Measurements from ENCODE around the gene BDH1.

BDH1 gene

GRCh38 chr3:197597335-197597734, 41.6 kb upstream of the BDH1 start:
- H3K9me2 ChIP-seq (replicated peaks; ENCODE audit: insufficient read depth, low read length): no peaks in the 10 kb centered on the region
- no peaks in the 10 kb centered on the region for H3K79me2 ChIP-seq (ENCODE audit: insufficient read depth, low read length)
- H3K27ac ChIP-seq (ENCODE audit: low read depth, low read length): no peak overlapping the region
- no peak overlapping the region for H2AFZ ChIP-seq (ENCODE audit: low read depth, low read length, severe bottlenecking)
- no peaks in the 10 kb centered on the region for H3K27me3 ChIP-seq (ENCODE audit: low read length)
- H3K36me3 ChIP-seq (ENCODE audit: low read length): no peaks in the 10 kb centered on the region
- H3K9me3 ChIP-seq (ENCODE audit: insufficient read depth, low read length): no peaks in the 10 kb centered on the region
- no peaks in the 10 kb centered on the region for H3F3A ChIP-seq (ENCODE audit: insufficient read depth)
- TF ChIP-seq, protein P1, sequence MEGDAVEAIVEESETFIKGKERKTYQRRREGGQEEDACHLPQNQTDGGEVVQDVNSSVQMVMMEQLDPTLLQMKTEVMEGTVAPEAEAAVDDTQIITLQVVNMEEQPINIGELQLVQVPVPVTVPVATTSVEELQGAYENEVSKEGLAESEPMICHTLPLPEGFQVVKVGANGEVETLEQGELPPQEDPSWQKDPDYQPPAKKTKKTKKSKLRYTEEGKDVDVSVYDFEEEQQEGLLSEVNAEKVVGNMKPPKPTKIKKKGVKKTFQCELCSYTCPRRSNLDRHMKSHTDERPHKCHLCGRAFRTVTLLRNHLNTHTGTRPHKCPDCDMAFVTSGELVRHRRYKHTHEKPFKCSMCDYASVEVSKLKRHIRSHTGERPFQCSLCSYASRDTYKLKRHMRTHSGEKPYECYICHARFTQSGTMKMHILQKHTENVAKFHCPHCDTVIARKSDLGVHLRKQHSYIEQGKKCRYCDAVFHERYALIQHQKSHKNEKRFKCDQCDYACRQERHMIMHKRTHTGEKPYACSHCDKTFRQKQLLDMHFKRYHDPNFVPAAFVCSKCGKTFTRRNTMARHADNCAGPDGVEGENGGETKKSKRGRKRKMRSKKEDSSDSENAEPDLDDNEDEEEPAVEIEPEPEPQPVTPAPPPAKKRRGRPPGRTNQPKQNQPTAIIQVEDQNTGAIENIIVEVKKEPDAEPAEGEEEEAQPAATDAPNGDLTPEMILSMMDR (IDR thresholded peaks at IDR 0.05; ENCODE audit: insufficient read depth, low read length, poor library complexity, severe bottlenecking): no peak
- no peak for TF ChIP-seq EZH2phosphoT487 (conservative IDR thresholded peaks at IDR 0.05; ENCODE audit: low read length)
- no peak overlapping the region for H3K4me2 ChIP-seq (ENCODE audit: low read depth, low read length, poor library complexity, severe bottlenecking)
- H4K20me1 ChIP-seq (ENCODE audit: low read depth, low read length): no peaks in the 10 kb centered on the region
- H3K9ac ChIP-seq (ENCODE audit: low read length): no peak overlapping the region
- H3K4me3 ChIP-seq (ENCODE audit: insufficient read depth, low read length, poor library complexity, severe bottlenecking): no peak overlapping the region

- H3K9me3 ChIP-seq (ENCODE audit: insufficient read depth, low read length): no peaks in the 10 kb centered on the region
- H3K27ac ChIP-seq (ENCODE audit: low read depth, low read length): no peak overlapping the region
- no peak overlapping the region for H3K4me3 ChIP-seq (ENCODE audit: insufficient read depth, low read length, poor library complexity, severe bottlenecking)
- no peak for TF ChIP-seq EZH2phosphoT487 (conservative IDR thresholded peaks at IDR 0.05; ENCODE audit: low read length)
- TF ChIP-seq, protein P1 (IDR thresholded peaks at IDR 0.05; ENCODE audit: insufficient read depth, low read length, poor library complexity, severe bottlenecking): no peak
- no peaks in the 10 kb centered on the region for H3K9me2 ChIP-seq (replicated peaks; ENCODE audit: insufficient read depth, low read length)
- no peaks in the 10 kb centered on the region for H4K20me1 ChIP-seq (ENCODE audit: low read depth, low read length)
- no peaks in the 10 kb centered on the region for H3F3A ChIP-seq (ENCODE audit: insufficient read depth)
- no peaks in the 10 kb centered on the region for H3K79me2 ChIP-seq (ENCODE audit: insufficient read depth, low read length)
- no peaks in the 10 kb centered on the region for H3K27me3 ChIP-seq (ENCODE audit: low read length)
- H2AFZ ChIP-seq (ENCODE audit: low read depth, low read length, severe bottlenecking): no peak overlapping the region
- H3K4me2 ChIP-seq (ENCODE audit: low read depth, low read length, poor library complexity, severe bottlenecking): no peak overlapping the region
- no peak overlapping the region for H3K9ac ChIP-seq (ENCODE audit: low read length)
- H3K36me3 ChIP-seq (ENCODE audit: low read length): no peaks in the 10 kb centered on the region
These were observed 39.9 kb upstream of the BDH1 start for GRCh38 chr3:197595470-197596185.

- Histone ChIP-seq H2AFZ (ENCODE audit: low read depth, low read length, severe bottlenecking) (no peak overlapping the region), H3K9ac (ENCODE audit: low read length) (no peak overlapping the region)
These were observed 37.2 kb upstream of the BDH1 start for GRCh38 chr3:197593046-197593380.

More at GRCh38 chr3:197593046-197593380, 37.2 kb upstream of the BDH1 start:
- H3K27ac ChIP-seq (ENCODE audit: low read depth, low read length): no peak overlapping the region
- no peaks in the 10 kb centered on the region; the same call in 1 of the 2 replicates for H3F3A ChIP-seq (ENCODE audit: insufficient read depth)
- H3K27me3 ChIP-seq (ENCODE audit: low read length): no peaks in the 10 kb centered on the region
- no peaks in the 10 kb centered on the region for H3K9me2 ChIP-seq (replicated peaks; ENCODE audit: insufficient read depth, low read length)
- H3K9me3 ChIP-seq (ENCODE audit: insufficient read depth, low read length): no peaks in the 10 kb centered on the region
- H4K20me1 ChIP-seq (ENCODE audit: low read depth, low read length): no peaks in the 10 kb centered on the region
- no peaks in the 10 kb centered on the region for H3K79me2 ChIP-seq (ENCODE audit: insufficient read depth, low read length)
- no peaks in the 10 kb centered on the region for H3K36me3 ChIP-seq (ENCODE audit: low read length)
- no peak overlapping the region for H3K4me2 ChIP-seq (ENCODE audit: low read depth, low read length, poor library complexity, severe bottlenecking)
- TF ChIP-seq, protein P1 (IDR thresholded peaks at IDR 0.05; ENCODE audit: insufficient read depth, low read length, poor library complexity, severe bottlenecking): no peak
- TF ChIP-seq EZH2phosphoT487 (conservative IDR thresholded peaks at IDR 0.05; ENCODE audit: low read length): no peak
- H3K4me3 ChIP-seq (ENCODE audit: insufficient read depth, low read length, poor library complexity, severe bottlenecking): no peak overlapping the region

Measured in SU-DHL-6 (cell line).